Globus pallidus (tissue), 1 donor: ENCODE measurements around the gene PRDX1.
"Not testable (repeated sequence)": the region's sequence is repeated elsewhere in the genome, so short reads cannot be mapped to it uniquely, and the experiment has no call there.

ENCODE experiments used
- DNase-seq: peaks from one replicate; pipeline ENCODE4 v3.0.0-alpha.2; 2015; ENCODE audit warnings: low spot score

The PRDX1 gene

GRCh38 chr1:45535988-45536766 is 14.5 kb upstream of the PRDX1 start:
- no peak for DNase-seq

- DNase-seq, result no peak
These were observed 10.2 kb upstream of the PRDX1 start for GRCh38 chr1:45531873-45532272.

GRCh38 chr1:45530632-45531135 is 9.0 kb upstream of the PRDX1 start:
- DNase-seq, result no peak

- no peak for DNase-seq
These were observed 4.5 kb upstream of the PRDX1 start for GRCh38 chr1:45526135-45526644.

- not testable (repeated sequence) for DNase-seq
These were observed 2.3 kb upstream of the PRDX1 start for GRCh38 chr1:45523975-45524374.

- DNase-seq, result not testable (repeated sequence)
These were observed 1.8 kb upstream of the PRDX1 start for GRCh38 chr1:45523516-45523915.

GRCh38 chr1:45522324-45523104 is 830 bp upstream of the PRDX1 start:
- no peak for DNase-seq

- not testable (repeated sequence) for DNase-seq
These were observed 1.9 kb downstream of the PRDX1 start for GRCh38 chr1:45519774-45520173.

GRCh38 chr1:45518910-45519309 is 2.8 kb downstream of the PRDX1 start:
- DNase-seq, result peak; percentile 82

GRCh38 chr1:45518366-45518765 is 3.3 kb downstream of the PRDX1 start:
- not testable (repeated sequence) for DNase-seq

- DNase-seq, result no peak
These were observed 5.2 kb downstream of the PRDX1 start for GRCh38 chr1:45516465-45516864.

- DNase-seq, result no peak
These were observed 5.6 kb downstream of the PRDX1 start for GRCh38 chr1:45516036-45516435.

GRCh38 chr1:45513532-45514260 is 8.0 kb downstream of the PRDX1 start:
- DNase-seq, result not testable (repeated sequence)

- peak; percentile 68 for DNase-seq
These were observed 9.0 kb downstream of the PRDX1 start for GRCh38 chr1:45512641-45513054.

- DNase-seq, result peak; percentile 71
These were observed 10.6 kb downstream of the PRDX1 start for GRCh38 chr1:45510972-45511527.

- DNase-seq, result no peak
These were observed 11.4 kb downstream of the PRDX1 start for GRCh38 chr1:45510036-45510971.

- DNase-seq, result no peak
These were observed 13.2 kb downstream of the PRDX1 start for GRCh38 chr1:45508295-45509151.

GRCh38 chr1:45507893-45508292 is 13.8 kb downstream of the PRDX1 start:
- DNase-seq, result no peak

- DNase-seq, result no peak
These were observed 14.5 kb downstream of the PRDX1 start for GRCh38 chr1:45507195-45507594.
